Lower leg skin (tissue), 3 donors: ENCODE results near the gene CSRP1.

Source experiments
- CTCF ChIP-seq, 3 donors: fragments of 450-650 bp; IDR thresholded peaks; one replicate each; pipeline ENCODE4 v1.5.1; 2016; ENCODE audit warnings: antibody characterized with exemption in 3 of 3, mild to moderate bottlenecking in 3 of 3, moderate library complexity in 2 of 3
- POLR2A ChIP-seq, 2 donors: fragments of 450-650 bp; IDR thresholded peaks; one replicate each; pipeline ENCODE4 v1.6.1; 2016 to 2017; ENCODE audit warnings: antibody characterized with exemption in 2 of 2, mild to moderate bottlenecking in 1 of 2, moderate library complexity in 1 of 2

GRCh38 chr1:201535919-201536245 is 29.0 kb upstream of the CSRP1 start:
- TF ChIP-seq CTCF (IDR thresholded peaks at IDR 0.05): no peak
- TF ChIP-seq POLR2A (IDR thresholded peaks at IDR 0.05): no peak
